ENCODE results near the gene PTRHD1. TPM values are rescaled to one million over a fixed set of nuclear protein-coding genes. Genes with fewer than 3 reads are reported as not detected.
A peak's percentile ranks its signal among the peaks of the same experiment; 100 is the strongest.

The PTRHD1 gene, protein sequence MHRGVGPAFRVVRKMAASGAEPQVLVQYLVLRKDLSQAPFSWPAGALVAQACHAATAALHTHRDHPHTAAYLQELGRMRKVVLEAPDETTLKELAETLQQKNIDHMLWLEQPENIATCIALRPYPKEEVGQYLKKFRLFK
- 10 to 100 TPM; 12.7 to 22.9 (median 15.9) TPM for total RNA-seq
- total RNA-seq (2013), result 24.9 TPM

DNA sequence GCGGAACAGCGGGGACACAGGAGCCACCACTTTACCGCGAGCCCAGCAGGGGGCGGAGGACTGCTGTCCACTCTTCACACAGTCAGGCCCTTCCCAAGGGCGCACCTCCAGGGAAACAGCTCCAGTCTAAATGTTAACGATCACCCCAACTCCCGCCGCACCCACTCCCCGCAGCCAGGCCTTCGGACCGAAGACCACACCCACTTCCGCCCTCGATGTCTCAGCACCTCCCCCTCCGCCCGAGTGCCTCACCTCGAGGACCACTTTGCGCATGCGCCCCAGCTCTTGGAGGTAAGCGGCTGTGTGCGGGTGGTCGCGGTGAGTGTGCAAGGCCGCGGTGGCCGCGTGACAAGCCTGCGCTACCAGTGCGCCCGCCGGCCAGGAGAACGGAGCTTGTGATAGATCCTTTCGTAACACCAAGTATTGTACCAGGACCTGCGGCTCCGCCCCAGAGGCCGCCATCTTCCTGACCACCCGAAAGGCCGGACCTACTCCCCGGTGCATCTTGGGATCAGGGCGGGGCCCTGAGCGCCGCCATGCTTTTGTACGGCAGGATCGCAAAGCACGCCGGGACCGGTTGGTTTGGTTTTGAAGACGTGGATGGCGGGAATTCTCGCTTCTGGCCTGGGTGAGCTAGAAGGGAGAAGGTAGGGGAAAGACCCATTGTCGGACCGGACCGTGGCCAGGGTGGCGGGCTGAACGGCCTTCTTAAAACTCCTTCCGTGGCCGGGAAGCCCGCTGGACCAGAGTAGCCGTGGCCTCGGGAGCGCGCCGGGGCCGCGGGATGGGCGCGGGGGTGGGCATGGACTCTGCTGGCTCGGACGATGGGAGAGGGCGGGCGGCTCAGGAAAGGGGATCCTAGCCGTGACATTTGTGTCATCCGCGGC lies at the start of gene PTRHD1, which contains the start of gene CENPO:
Gene PTRHD1, minus strand, starts transcription at position 518 of the 887 bp plus-strand sequence. Its CDS starts 14 bp downstream, at position 504.
Gene CENPO, plus strand, starts transcription at position 552 of the 887 bp plus-strand sequence. CDS start 495 bp downstream, outside the sequence.
- Mint-ChIP-seq H3K27ac (peak within 1 kb of the TSS; percentile 96 to 99), H3K27me3 (ENCODE audit: low read depth in 2 of 2) (no peaks in the 10 kb centered on the region), H3K36me3 (peaks cover 8% of the 10 kb centered on the region), H3K9me3 (no peaks in the 10 kb centered on the region), H3K4me1 (peaks cover 31 to 41% of the 10 kb centered on the region in 2 donors), H3K4me3 (peak within 1 kb of the TSS; percentile 97)
- H3K4me1 ChIP-seq (ENCODE audit: control insufficient read depth, insufficient read depth, low read length), result peaks cover 7% of the 10 kb centered on the region
- WGBS (ENCODE audit: insufficient coverage), result under 1% methylated on average over 74 of the region's 74 CpGs
- peak; percentile 93 to 98 for DNase-seq
- no peaks in the 10 kb centered on the region for H3K36me3 ChIP-seq (ENCODE audit: control insufficient read depth, insufficient read depth, low read length)
- TF ChIP-seq, protein P1, sequence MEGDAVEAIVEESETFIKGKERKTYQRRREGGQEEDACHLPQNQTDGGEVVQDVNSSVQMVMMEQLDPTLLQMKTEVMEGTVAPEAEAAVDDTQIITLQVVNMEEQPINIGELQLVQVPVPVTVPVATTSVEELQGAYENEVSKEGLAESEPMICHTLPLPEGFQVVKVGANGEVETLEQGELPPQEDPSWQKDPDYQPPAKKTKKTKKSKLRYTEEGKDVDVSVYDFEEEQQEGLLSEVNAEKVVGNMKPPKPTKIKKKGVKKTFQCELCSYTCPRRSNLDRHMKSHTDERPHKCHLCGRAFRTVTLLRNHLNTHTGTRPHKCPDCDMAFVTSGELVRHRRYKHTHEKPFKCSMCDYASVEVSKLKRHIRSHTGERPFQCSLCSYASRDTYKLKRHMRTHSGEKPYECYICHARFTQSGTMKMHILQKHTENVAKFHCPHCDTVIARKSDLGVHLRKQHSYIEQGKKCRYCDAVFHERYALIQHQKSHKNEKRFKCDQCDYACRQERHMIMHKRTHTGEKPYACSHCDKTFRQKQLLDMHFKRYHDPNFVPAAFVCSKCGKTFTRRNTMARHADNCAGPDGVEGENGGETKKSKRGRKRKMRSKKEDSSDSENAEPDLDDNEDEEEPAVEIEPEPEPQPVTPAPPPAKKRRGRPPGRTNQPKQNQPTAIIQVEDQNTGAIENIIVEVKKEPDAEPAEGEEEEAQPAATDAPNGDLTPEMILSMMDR (IDR thresholded peaks at IDR 0.05), result peak; percentile 52
- no peaks in the 10 kb centered on the region for H3K27me3 ChIP-seq (ENCODE audit: control insufficient read depth, insufficient read depth, low read length)
- H3K27ac ChIP-seq (ENCODE audit: low read length), result peak within 1 kb of the TSS; percentile 91
- no peaks in the 10 kb centered on the region for H3K9me3 ChIP-seq (ENCODE audit: control insufficient read depth, insufficient read depth, low read length)
- H3K4me3 ChIP-seq (ENCODE audit: low read length), result peak within 1 kb of the TSS; percentile 78
- peak; percentile 96 to 99 (median 97) for ATAC-seq
- intact Hi-C loops (cut with micrococcal nuclease), result loop anchor here (2.0 to 10.0 kb wide), 4 partner anchors 46 to 182 kb away; partner anchors contain the start of gene DNAJC27

DNA sequence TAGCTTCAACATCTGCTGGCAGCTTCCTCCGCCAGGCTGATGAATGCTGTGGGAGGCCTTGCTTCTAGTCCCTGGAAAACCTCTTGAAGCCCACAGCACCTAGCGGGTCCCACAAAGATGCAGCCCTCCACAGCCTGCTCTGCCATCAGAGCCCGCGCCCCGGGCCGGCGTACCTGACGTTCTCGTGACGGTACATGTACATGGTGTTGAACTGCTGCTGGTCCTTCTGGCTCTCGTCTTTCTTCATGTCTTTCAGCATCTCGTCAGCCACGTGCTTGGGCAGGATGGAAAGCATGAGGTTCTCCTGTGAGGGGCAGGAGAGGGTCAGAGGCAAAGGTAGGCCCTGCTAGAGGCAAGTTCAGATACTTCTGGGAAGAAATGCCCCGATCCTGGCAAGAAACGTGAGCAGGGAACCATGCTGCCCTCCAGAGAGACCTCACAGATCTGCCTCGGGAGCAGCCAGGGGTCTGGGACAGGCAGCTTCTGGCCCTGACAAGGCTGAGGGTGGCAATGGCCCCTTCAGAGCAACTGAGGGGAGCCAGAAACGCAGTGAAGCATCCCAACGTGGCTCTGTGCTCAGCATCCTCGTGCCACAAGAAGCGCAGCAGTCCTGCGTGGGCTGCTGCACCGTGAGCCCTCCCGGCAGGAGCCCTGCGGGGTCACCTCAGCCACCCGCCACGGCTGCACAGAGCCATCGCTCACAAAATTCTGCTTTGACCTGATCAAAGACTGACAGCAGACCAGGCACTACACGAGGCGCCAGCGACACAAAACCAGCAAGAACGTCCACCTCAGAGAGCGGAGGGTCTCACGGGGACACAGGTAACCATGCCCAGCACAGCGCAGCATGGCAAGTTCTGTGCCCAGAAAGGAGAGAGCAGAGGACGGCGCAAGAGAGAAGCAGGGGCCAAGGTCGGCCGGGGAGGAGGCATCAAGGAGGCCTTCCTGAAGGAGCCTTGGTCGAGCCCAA lies 49.2 kb upstream of the PTRHD1 start:
- Histone ChIP-seq H3K27ac (ENCODE audit: low read length) (no peak overlapping the region), H3K9me3 (ENCODE audit: control insufficient read depth, insufficient read depth, low read length) (no peaks in the 10 kb centered on the region), H3K4me3 (ENCODE audit: low read length) (no peak overlapping the region), H3K4me1 (ENCODE audit: control insufficient read depth, insufficient read depth, low read length) (no peaks in the 10 kb centered on the region), H3K27me3 (ENCODE audit: control insufficient read depth, insufficient read depth, low read length) (no peaks in the 10 kb centered on the region), H3K36me3 (ENCODE audit: control insufficient read depth, insufficient read depth, low read length) (peaks cover 2% of the 10 kb centered on the region)
- Mint-ChIP-seq H3K27me3 (ENCODE audit: low read depth in 2 of 2) (no peaks in the 10 kb centered on the region), H3K4me3 (no peak overlapping the region), H3K9me3 (no peaks in the 10 kb centered on the region), H3K27ac (no peak overlapping the region), H3K36me3 (no peaks in the 10 kb centered on the region), H3K4me1 (no peaks in the 10 kb centered on the region)
- DNase-seq (no peak), ATAC-seq (no peak)
- intact Hi-C loops (cut with micrococcal nuclease), result no loop called here
- 97% methylated on average over 39 of the region's 39 CpGs for WGBS (ENCODE audit: insufficient coverage)
- TF ChIP-seq, protein P1 (IDR thresholded peaks at IDR 0.05), result no peak

DNA sequence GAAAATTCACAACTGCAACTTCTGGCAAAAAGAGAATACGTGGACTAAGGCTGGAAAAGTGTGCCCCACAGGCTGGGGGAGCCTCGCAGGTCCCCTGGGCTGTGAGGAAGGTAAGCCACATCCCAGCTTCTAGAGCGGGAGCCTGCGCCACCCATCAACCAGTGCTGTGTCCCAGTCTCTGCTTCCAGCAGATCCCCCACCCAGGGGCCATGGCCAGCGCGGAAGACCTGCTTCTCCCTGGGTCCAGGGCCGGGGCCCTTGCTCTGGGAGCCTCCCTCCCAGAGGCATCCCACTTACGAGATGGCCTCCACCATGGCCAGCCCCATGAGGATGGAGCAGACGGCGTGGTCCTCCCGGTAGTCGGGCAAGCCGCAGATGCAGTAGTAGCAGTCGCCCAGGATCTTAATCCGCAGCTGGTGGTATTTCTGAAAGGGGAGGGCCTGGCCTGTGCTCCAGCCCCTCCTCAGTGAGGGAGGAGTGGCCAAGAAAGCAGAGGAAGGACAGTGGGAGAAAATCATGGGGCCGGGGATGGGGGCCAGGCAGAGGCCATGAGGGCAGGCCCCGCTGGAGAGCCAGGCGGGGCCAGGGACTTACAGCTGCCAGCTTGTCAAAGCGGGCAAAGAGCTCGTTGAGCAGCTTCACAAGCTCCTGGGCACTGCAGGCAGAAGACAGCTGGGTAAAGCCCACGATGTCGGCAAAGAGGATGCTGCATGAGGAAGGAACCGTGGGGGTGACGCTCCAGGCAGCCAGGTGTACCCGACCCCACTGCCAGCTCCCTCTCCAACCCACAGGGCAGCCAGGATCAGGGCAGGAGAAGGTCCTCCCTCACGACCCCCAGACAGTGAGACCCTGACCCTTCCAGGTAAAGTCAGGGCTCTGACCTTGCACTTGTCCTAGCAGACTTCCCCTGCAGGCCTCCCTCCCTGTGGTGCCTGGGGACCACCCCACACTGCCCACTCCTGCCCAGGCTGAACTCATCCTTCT lies 48.1 kb upstream of the PTRHD1 start:
- WGBS (ENCODE audit: insufficient coverage), result 88% methylated on average over 26 of the region's 26 CpGs

More for the DNA sequence above, 48.1 kb upstream of the PTRHD1 start:
- Histone ChIP-seq H3K4me1 (ENCODE audit: control insufficient read depth, insufficient read depth, low read length) (no peaks in the 10 kb centered on the region), H3K4me3 (ENCODE audit: low read length) (no peak overlapping the region), H3K36me3 (ENCODE audit: control insufficient read depth, insufficient read depth, low read length) (peaks cover 2% of the 10 kb centered on the region), H3K27ac (ENCODE audit: low read length) (no peak overlapping the region), H3K27me3 (ENCODE audit: control insufficient read depth, insufficient read depth, low read length) (no peaks in the 10 kb centered on the region), H3K9me3 (ENCODE audit: control insufficient read depth, insufficient read depth, low read length) (no peaks in the 10 kb centered on the region)
- no peaks in the 10 kb centered on the region for H3K4me1 Mint-ChIP-seq
- TF ChIP-seq, protein P1 (IDR thresholded peaks at IDR 0.05), result no peak
- H3K27ac Mint-ChIP-seq, result no peak overlapping the region
- no peak for ATAC-seq
- no peaks in the 10 kb centered on the region for H3K36me3 Mint-ChIP-seq
- H3K9me3 Mint-ChIP-seq, result no peaks in the 10 kb centered on the region
- H3K4me3 Mint-ChIP-seq, result no peak overlapping the region
- intact Hi-C loops (cut with micrococcal nuclease), result no loop called here
- no peak for DNase-seq
- H3K27me3 Mint-ChIP-seq (ENCODE audit: low read depth in 2 of 2), result no peaks in the 10 kb centered on the region
